NCI-H1048 (cell line): ENCODE results near the gene SIK1.

Source experiments
- DNase-seq: peaks from one replicate; lab custom pipeline; 2025; lab: John Stamatoyannopoulos, UW

SIK1 gene

GRCh38 chr21:43367296-43367695 is 59.6 kb downstream of the SIK1 start:
- DNase-seq = no peak

DNA sequence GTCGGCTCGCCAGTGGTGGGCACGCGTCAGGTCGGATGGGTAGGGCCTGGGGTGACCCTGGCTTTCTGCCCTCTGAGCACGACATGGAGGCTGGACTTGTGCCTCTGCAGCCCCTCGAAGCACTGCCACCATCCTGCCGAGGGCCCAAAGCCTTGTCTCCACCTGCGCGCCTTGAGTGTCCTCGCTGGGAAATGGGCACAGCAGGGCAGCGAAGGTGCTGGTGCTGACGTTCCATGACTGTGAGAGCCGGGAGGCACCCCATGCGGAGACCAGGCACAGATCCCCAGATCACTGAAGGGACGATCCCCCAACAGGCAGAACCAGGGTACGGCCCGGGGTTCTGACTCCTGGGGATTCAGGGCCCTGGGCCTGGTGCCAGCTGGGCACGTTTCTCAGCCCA is 60.3 kb downstream of the SIK1 start:
- no peak for DNase-seq

GRCh38 chr21:43365611-43366426 is 61.1 kb downstream of the SIK1 start:
- no peak for DNase-seq

GRCh38 chr21:43364851-43365424 is 62.0 kb downstream of the SIK1 start:
- DNase-seq = no peak
